ENCODE measurements around the gene HEBP1. TPM values are rescaled to one million over a fixed set of nuclear protein-coding genes. Genes with fewer than 3 reads are reported as not detected.

The HEBP1 gene
- total and polyA plus RNA-seq, 3 experiments from 2014 or later: 13.6 to 16.6 (median 14.9) TPM

- Mint-ChIP-seq H3K4me3 (no peak overlapping the region), H3K4me1 (peaks cover 0 to 2% (median 0%) of the 10 kb centered on the region in 3 donors), H3K9me3 (no peaks in the 10 kb centered on the region), H3K36me3 (no peaks in the 10 kb centered on the region), H3K27me3 (peaks cover 7 to 30% of the 10 kb centered on the region in 2 donors), H3K27ac (no peak overlapping the region)
- no peak overlapping the region for H3K27ac ChIP-seq (ENCODE audit: low read depth, low read length)
- H3K4me1 ChIP-seq (ENCODE audit: insufficient read depth, low read length): no peaks in the 10 kb centered on the region
- no peak for DNase-seq
- no peak overlapping the region for H3K4me3 ChIP-seq (ENCODE audit: low read length)
- ChIA-PET POLR2A (no interaction called here), CTCF (interaction anchor here (1.3 kb wide), 1 partner anchor 10 kb away, joined by 3 read pairs; no protein-coding TSS in a partner anchor)
- no peaks in the 10 kb centered on the region for H3K9me3 ChIP-seq (ENCODE audit: low read length)
- H3K27me3 ChIP-seq (ENCODE audit: insufficient read depth, low read length, poor library complexity, severe bottlenecking): no peaks in the 10 kb centered on the region
- H3K36me3 ChIP-seq (ENCODE audit: insufficient read depth, low read length): no peaks in the 10 kb centered on the region
These were observed 28.9 kb upstream of the HEBP1 start for GRCh38 chr12:13028825-13029570.

GRCh38 chr12:13027508-13027907 lies 27.4 kb upstream of the HEBP1 start:
- H3K4me3 ChIP-seq (ENCODE audit: low read length): no peak overlapping the region
- Mint-ChIP-seq H3K4me1 (peaks cover 0 to 2% (median 0%) of the 10 kb centered on the region in 3 donors), H3K9me3 (no peaks in the 10 kb centered on the region), H3K36me3 (no peaks in the 10 kb centered on the region), H3K27me3 (peaks cover 8 to 30% of the 10 kb centered on the region in 2 donors), H3K27ac (no peak overlapping the region), H3K4me3 (no peak overlapping the region)
- H3K27me3 ChIP-seq (ENCODE audit: insufficient read depth, low read length, poor library complexity, severe bottlenecking): no peaks in the 10 kb centered on the region
- H3K36me3 ChIP-seq (ENCODE audit: insufficient read depth, low read length): no peaks in the 10 kb centered on the region
- ChIA-PET POLR2A (no interaction called here), CTCF (interaction anchor here (1.3 kb wide), 1 partner anchor 15 kb away, joined by 3 read pairs; no protein-coding TSS in a partner anchor)
- no peaks in the 10 kb centered on the region for H3K4me1 ChIP-seq (ENCODE audit: insufficient read depth, low read length)
- no peak for DNase-seq
- H3K9me3 ChIP-seq (ENCODE audit: low read length): no peaks in the 10 kb centered on the region
- no peak overlapping the region for H3K27ac ChIP-seq (ENCODE audit: low read depth, low read length)

DNA sequence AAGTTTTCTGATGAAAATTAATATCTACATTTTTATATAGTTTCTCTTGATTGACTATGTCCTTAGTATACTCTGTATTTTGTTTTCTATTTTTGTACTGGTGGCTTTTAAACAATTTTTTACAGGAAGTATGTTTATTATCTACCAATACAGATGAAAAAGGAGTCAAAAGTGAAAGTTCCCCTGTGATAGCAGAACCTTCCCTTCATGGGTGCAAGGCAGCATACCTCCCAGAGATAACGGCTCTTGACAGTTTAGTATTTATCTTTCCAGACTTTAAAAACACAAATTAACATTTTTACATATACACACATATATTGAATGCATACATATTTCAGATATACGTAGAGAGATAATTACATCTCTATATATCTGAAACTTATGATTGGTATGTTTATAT lies 27.0 kb upstream of the HEBP1 start:
- DNase-seq: no peak
- no peaks in the 10 kb centered on the region for H3K9me3 Mint-ChIP-seq
- H3K27me3 ChIP-seq (ENCODE audit: insufficient read depth, low read length, poor library complexity, severe bottlenecking): no peaks in the 10 kb centered on the region
- no peaks in the 10 kb centered on the region for H3K36me3 Mint-ChIP-seq
- ChIA-PET CTCF (interaction anchor here (1.3 kb wide), 1 partner anchor 14 kb away, joined by 3 read pairs; no protein-coding TSS in a partner anchor), POLR2A (no interaction called here)
- no peak overlapping the region for H3K27ac ChIP-seq (ENCODE audit: low read depth, low read length)
- H3K4me3 Mint-ChIP-seq: no peak overlapping the region
- no peaks in the 10 kb centered on the region for H3K4me1 ChIP-seq (ENCODE audit: insufficient read depth, low read length)
- H3K9me3 ChIP-seq (ENCODE audit: low read length): no peaks in the 10 kb centered on the region
- peaks cover 0 to 2% (median 0%) of the 10 kb centered on the region in 3 donors for H3K4me1 Mint-ChIP-seq
- H3K27me3 Mint-ChIP-seq: peaks cover 8 to 34% of the 10 kb centered on the region in 2 donors
- H3K36me3 ChIP-seq (ENCODE audit: insufficient read depth, low read length): no peaks in the 10 kb centered on the region
- no peak overlapping the region for H3K4me3 ChIP-seq (ENCODE audit: low read length)
- no peak overlapping the region for H3K27ac Mint-ChIP-seq

GRCh38 chr12:13026286-13026685 lies 26.2 kb upstream of the HEBP1 start:
- POLR2A ChIA-PET: no interaction called here
- peaks cover 8 to 39% of the 10 kb centered on the region in 2 donors for H3K27me3 Mint-ChIP-seq
- no peaks in the 10 kb centered on the region for H3K9me3 Mint-ChIP-seq

DNA sequence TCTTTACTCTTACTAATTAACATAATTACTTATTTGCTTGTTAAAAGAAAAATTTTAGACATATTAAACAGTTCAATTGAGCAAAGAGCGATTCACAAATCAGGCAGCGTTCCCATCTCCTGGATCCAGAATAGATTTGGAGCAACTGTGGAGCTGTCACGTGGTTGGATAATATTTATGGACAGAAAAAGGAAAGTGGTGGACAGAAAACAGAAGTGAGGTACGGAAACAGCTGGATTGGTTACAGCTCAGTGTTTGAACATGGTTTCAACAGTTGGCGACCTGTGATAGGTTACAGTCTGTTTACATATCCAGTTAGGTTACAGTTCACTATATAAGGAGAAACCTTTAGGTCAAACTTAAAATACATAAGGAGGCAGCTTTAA lies 24.5 kb upstream of the HEBP1 start:
- Mint-ChIP-seq H3K9me3 (no peaks in the 10 kb centered on the region), H3K4me1 (peaks cover 0 to 2% (median 0%) of the 10 kb centered on the region in 3 donors), H3K36me3 (no peaks in the 10 kb centered on the region), H3K27me3 (peaks cover 9 to 47% of the 10 kb centered on the region in 2 donors), H3K4me3 (no peak overlapping the region), H3K27ac (no peak overlapping the region)
- Histone ChIP-seq H3K36me3 (ENCODE audit: insufficient read depth, low read length) (no peaks in the 10 kb centered on the region), H3K27me3 (ENCODE audit: insufficient read depth, low read length, poor library complexity, severe bottlenecking) (no peaks in the 10 kb centered on the region), H3K27ac (ENCODE audit: low read depth, low read length) (no peak overlapping the region), H3K4me1 (ENCODE audit: insufficient read depth, low read length) (no peaks in the 10 kb centered on the region), H3K9me3 (ENCODE audit: low read length) (no peaks in the 10 kb centered on the region), H3K4me3 (ENCODE audit: low read length) (no peak overlapping the region)
- ChIA-PET POLR2A (no interaction called here), CTCF (no interaction called here)
- DNase-seq: no peak

More at GRCh38 chr12:13026286-13026685, 26.2 kb upstream of the HEBP1 start:
- no peak overlapping the region for H3K27ac ChIP-seq (ENCODE audit: low read depth, low read length)
- H3K4me1 ChIP-seq (ENCODE audit: insufficient read depth, low read length): no peaks in the 10 kb centered on the region
- Mint-ChIP-seq H3K27ac (no peak overlapping the region), H3K4me3 (no peak overlapping the region), H3K4me1 (peaks cover 0 to 2% (median 0%) of the 10 kb centered on the region in 3 donors), H3K36me3 (no peaks in the 10 kb centered on the region)
- H3K36me3 ChIP-seq (ENCODE audit: insufficient read depth, low read length): no peaks in the 10 kb centered on the region
- no peak overlapping the region for H3K4me3 ChIP-seq (ENCODE audit: low read length)
- DNase-seq: no peak
- CTCF ChIA-PET: no interaction called here
- no peaks in the 10 kb centered on the region for H3K9me3 ChIP-seq (ENCODE audit: low read length)
- H3K27me3 ChIP-seq (ENCODE audit: insufficient read depth, low read length, poor library complexity, severe bottlenecking): no peaks in the 10 kb centered on the region

DNA sequence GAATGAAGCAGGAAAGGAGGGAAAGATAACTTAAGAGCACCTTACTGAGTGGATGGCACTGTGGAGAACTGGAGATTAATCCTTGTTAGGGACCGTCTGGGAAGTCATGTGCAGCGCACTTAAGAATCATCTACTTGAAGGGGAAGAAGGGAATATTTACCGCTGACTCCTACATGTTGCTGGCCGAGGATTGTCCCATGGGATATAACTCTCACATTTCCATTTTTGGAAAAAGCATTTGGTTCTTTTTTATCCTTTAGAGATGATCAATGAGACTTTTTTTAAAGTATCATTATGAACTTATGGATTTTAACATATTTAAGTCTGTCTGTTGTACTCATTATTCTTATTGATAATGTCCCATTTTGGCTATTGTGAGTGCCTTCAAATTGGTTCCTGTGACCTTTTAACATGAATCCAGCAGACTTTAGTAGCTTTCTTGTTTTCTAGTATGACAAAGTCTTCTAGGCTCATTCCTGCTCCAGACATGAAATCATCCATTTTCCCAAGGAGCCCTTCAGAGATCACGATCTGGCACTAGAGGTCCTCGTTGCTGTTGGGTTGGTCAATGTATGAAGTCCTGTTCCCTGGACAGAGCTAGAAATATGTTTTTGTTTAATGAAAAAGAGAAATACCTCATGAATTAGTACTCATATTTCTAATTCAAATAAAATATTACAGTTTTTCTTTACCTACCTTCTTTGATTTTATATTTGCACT lies 23.9 kb upstream of the HEBP1 start:
- Histone ChIP-seq H3K4me3 (ENCODE audit: low read length) (no peak overlapping the region), H3K4me1 (ENCODE audit: insufficient read depth, low read length) (no peaks in the 10 kb centered on the region), H3K27ac (ENCODE audit: low read depth, low read length) (no peak overlapping the region), H3K27me3 (ENCODE audit: insufficient read depth, low read length, poor library complexity, severe bottlenecking) (no peaks in the 10 kb centered on the region), H3K36me3 (ENCODE audit: insufficient read depth, low read length) (no peaks in the 10 kb centered on the region), H3K9me3 (ENCODE audit: low read length) (no peaks in the 10 kb centered on the region)
- ChIA-PET POLR2A (no interaction called here), CTCF (no interaction called here)
- peaks cover 0 to 2% (median 0%) of the 10 kb centered on the region in 3 donors for H3K4me1 Mint-ChIP-seq
- peaks cover 9 to 51% of the 10 kb centered on the region in 2 donors for H3K27me3 Mint-ChIP-seq
- no peak overlapping the region for H3K4me3 Mint-ChIP-seq
- no peak overlapping the region for H3K27ac Mint-ChIP-seq
- DNase-seq: no peak
- no peaks in the 10 kb centered on the region for H3K36me3 Mint-ChIP-seq
- H3K9me3 Mint-ChIP-seq: no peaks in the 10 kb centered on the region

GRCh38 chr12:13022851-13023271 lies 22.8 kb upstream of the HEBP1 start:
- DNase-seq: no peak
- ChIA-PET CTCF (no interaction called here), POLR2A (no interaction called here)
- H3K27ac ChIP-seq (ENCODE audit: low read depth, low read length): no peak overlapping the region
- Mint-ChIP-seq H3K4me1 (peaks cover 0 to 2% (median 0%) of the 10 kb centered on the region in 3 donors), H3K9me3 (no peaks in the 10 kb centered on the region), H3K27me3 (peaks cover 6 to 51% of the 10 kb centered on the region in 2 donors), H3K36me3 (no peaks in the 10 kb centered on the region), H3K27ac (no peak overlapping the region), H3K4me3 (no peak overlapping the region)
- H3K27me3 ChIP-seq (ENCODE audit: insufficient read depth, low read length, poor library complexity, severe bottlenecking): no peaks in the 10 kb centered on the region
- H3K36me3 ChIP-seq (ENCODE audit: insufficient read depth, low read length): no peaks in the 10 kb centered on the region
- H3K4me3 ChIP-seq (ENCODE audit: low read length): no peak overlapping the region
- H3K4me1 ChIP-seq (ENCODE audit: insufficient read depth, low read length): no peaks in the 10 kb centered on the region
- H3K9me3 ChIP-seq (ENCODE audit: low read length): no peaks in the 10 kb centered on the region

DNA sequence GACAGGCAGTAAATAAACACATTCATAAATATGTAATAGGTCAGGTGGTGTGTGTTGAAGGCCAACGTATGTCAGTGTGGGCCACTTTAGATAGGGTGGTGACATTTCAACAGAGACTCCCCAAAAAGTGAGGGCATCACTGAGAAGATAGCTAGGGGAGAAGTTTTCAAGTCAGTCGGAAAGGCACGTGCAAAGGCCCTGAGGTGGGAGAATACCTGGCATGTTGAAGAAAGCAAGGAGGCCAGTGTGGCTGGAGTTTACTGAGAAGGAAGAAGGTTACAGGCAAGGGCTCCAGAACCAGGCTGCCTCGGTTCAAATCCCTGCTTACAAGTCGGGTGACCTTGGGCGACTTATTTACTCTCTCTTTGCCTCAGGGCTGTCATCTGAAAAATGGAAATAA lies 11.0 kb upstream of the HEBP1 start:
- Histone ChIP-seq H3K9me3 (ENCODE audit: low read length) (no peaks in the 10 kb centered on the region), H3K27me3 (ENCODE audit: insufficient read depth, low read length, poor library complexity, severe bottlenecking) (peaks cover 4% of the 10 kb centered on the region), H3K36me3 (ENCODE audit: insufficient read depth, low read length) (no peaks in the 10 kb centered on the region), H3K27ac (ENCODE audit: low read depth, low read length) (no peak overlapping the region), H3K4me3 (ENCODE audit: low read length) (no peak overlapping the region), H3K4me1 (ENCODE audit: insufficient read depth, low read length) (no peaks in the 10 kb centered on the region)
- Mint-ChIP-seq H3K27ac (no peak overlapping the region), H3K9me3 (no peaks in the 10 kb centered on the region), H3K4me1 (no peaks in the 10 kb centered on the region), H3K36me3 (no peaks in the 10 kb centered on the region), H3K27me3 (peaks cover 9 to 12% of the 10 kb centered on the region in 2 donors), H3K4me3 (no peak overlapping the region)
- no peak for DNase-seq
- ChIA-PET CTCF (no interaction called here), POLR2A (no interaction called here)

All from CD8-positive, alpha-beta memory T cell (primary cell).